Subcutaneous adipose tissue (tissue), 4 donors: ENCODE results near the gene NRG4. TPM values are rescaled to one million over a fixed set of nuclear protein-coding genes. Genes with fewer than 3 reads are reported as not detected.

Experiments
- CTCF ChIP-seq: fragments of 450-650 bp; IDR thresholded peaks from one replicate; pipeline ENCODE4 v1.5.1; 2016; ENCODE audit warnings: low read depth, mild to moderate bottlenecking, control low read depth, antibody characterized with exemption, moderate library complexity
- total RNA-seq, 4 donors: library from RNA; depleted of rRNA; stranded (reverse); fragments of >200 nt; gene quantifications; one replicate each; pipeline ENCODE4 v1.1.0, GENCODE V29; 2016

NRG4 gene
- total RNA-seq, 4 donors from 2014 or later: not detected

GRCh38 chr15:75952525-75952924 is 59.7 kb downstream of the NRG4 start:
- no peak for TF ChIP-seq CTCF

GRCh38 chr15:75948761-75949296 is 63.4 kb downstream of the NRG4 start:
- no peak for TF ChIP-seq CTCF

- no peak for TF ChIP-seq CTCF
Measured at GRCh38 chr15:75947092-75947491, 65.1 kb downstream of the NRG4 start.

GRCh38 chr15:75945953-75946352 is 66.3 kb downstream of the NRG4 start:
- TF ChIP-seq CTCF: no peak

- no peak for TF ChIP-seq CTCF
Measured at GRCh38 chr15:75943713-75944215, 68.5 kb downstream of the NRG4 start.

- TF ChIP-seq CTCF: no peak
Measured at GRCh38 chr15:75943246-75943645, 69.0 kb downstream of the NRG4 start.

GRCh38 chr15:75942464-75942863 is 69.8 kb downstream of the NRG4 start:
- TF ChIP-seq CTCF: no peak
